H1 (cell line): ENCODE results near the gene GPATCH2L. TPM values are rescaled to one million over a fixed set of nuclear protein-coding genes. Genes with fewer than 3 reads are reported as not detected.

Experiments used
- CTCF ChIA-PET: fragments of 300-600 bp; sonication (Branson Sonifier 250); formaldehyde crosslinking; loops from one replicate; lab custom pipeline; 2021; ENCODE audit not compliant: partially characterized antibody; lab: Charles Lee
- POLR2A ChIA-PET: fragments of 300-600 bp; sonication (Branson Sonifier 250); formaldehyde crosslinking; loops from one replicate; lab custom pipeline; 2021; ENCODE audit warnings: inconsistent platforms; ENCODE audit not compliant: partially characterized antibody; lab: Charles Lee
- DNase-seq, 2 experiments: peaks; one replicate each; pipeline versions ENCODE4 v3.0.0 to v3.0.0-alpha.2; 2010 to 2022; ENCODE audit warnings: low spot score in 2 of 2, low read depth in 1 of 2, mixed read lengths in 1 of 2
- FAIRE-seq: peaks from 2 replicates; lab custom pipeline; 2011; peaks lifted over from hg19 to GRCh38; lab: Jason Lieb, UNC
- H2AFZ ChIP-seq: 2 replicates; pipeline ENCODE4 v1.8.1; 2012; ENCODE audit warnings: low read length, inconsistent platforms
- H2AK5ac ChIP-seq: 2 replicates; pipeline ENCODE4 v1.6.1; 2013; ENCODE audit warnings: low read depth, low read length
- H2BK120ac ChIP-seq: replicated peaks from 2 replicates; pipeline ENCODE3; 2013; ENCODE audit warnings: low read depth, low read length, inconsistent platforms
- H2BK12ac ChIP-seq: 2 replicates; pipeline ENCODE4 v1.6.1; 2013; ENCODE audit warnings: low read depth, low read length
- H2BK15ac ChIP-seq: 2 replicates; pipeline ENCODE4 v1.6.1; 2013; ENCODE audit warnings: low read length
- H2BK20ac ChIP-seq: 2 replicates; pipeline ENCODE4 v1.6.1; 2013; ENCODE audit warnings: low read length
- H2BK5ac ChIP-seq: 2 replicates; pipeline ENCODE4 v1.6.1; 2013; ENCODE audit warnings: low read depth, low read length
- H3K14ac ChIP-seq: 2 replicates; pipeline ENCODE4 v1.6.1; 2013; ENCODE audit warnings: inconsistent platforms; ENCODE audit not compliant: insufficient read length
- H3K18ac ChIP-seq: 2 replicates; pipeline ENCODE4 v1.6.1; 2013; ENCODE audit warnings: low read length; ENCODE audit errors: extremely low read depth
- H3K23ac ChIP-seq: 2 replicates; pipeline ENCODE4 v1.6.1; 2013; ENCODE audit warnings: inconsistent platforms; ENCODE audit not compliant: insufficient read length
- H3K23me2 ChIP-seq: 2 replicates; pipeline ENCODE4 v1.6.1; 2013; ENCODE audit warnings: low read depth, low read length
- H3K27ac ChIP-seq: 2 replicates; pipeline ENCODE4 v1.6.1; 2011; ENCODE audit warnings: low read depth, low read length, inconsistent platforms
- H3K27me3 ChIP-seq, 4 experiments: replicated peaks in 1 of 4; 1 replicate in 1 of 4; 2 replicates in 3 of 4; pipeline versions ENCODE4 v1.6.1 to v1.8.1; 2011 to 2013; ENCODE audit warnings: low read length in 3 of 4, mild to moderate bottlenecking in 3 of 4, inconsistent platforms in 2 of 4, mixed read lengths in 2 of 4, moderate library complexity in 1 of 4; ENCODE audit not compliant: control insufficient read depth in 3 of 4, insufficient read depth in 3 of 4; ENCODE audit errors: extremely low read depth in 1 of 4
- H3K36me3 ChIP-seq, 4 experiments: 2 replicates each; pipeline versions ENCODE4 v1.6.1 to v1.8.1; 2011 to 2013; ENCODE audit warnings: mild to moderate bottlenecking in 4 of 4, low read length in 3 of 4, moderate library complexity in 2 of 4, control low read depth in 1 of 4, inconsistent platforms in 1 of 4; ENCODE audit not compliant: insufficient read depth in 4 of 4, control insufficient read depth in 2 of 4
- H3K4ac ChIP-seq: replicated peaks from 2 replicates; pipeline ENCODE3; 2013; ENCODE audit warnings: low read length, low read depth, mixed read lengths, inconsistent platforms; ENCODE audit not compliant: insufficient read length
- H3K4me1 ChIP-seq, 4 experiments: replicated peaks in 1 of 4; 1 replicate in 1 of 4; 2 replicates in 3 of 4; pipeline versions ENCODE4 v1.6.1 to v1.8.1; 2011 to 2013; ENCODE audit warnings: low read length in 3 of 4, inconsistent platforms in 2 of 4, mixed read lengths in 1 of 4; ENCODE audit not compliant: insufficient read depth in 4 of 4, control insufficient read depth in 3 of 4
- H3K4me2 ChIP-seq, 2 experiments: 2 replicates each; pipeline versions ENCODE4 v1.6.1 to v1.8.1; 2011 to 2013; ENCODE audit warnings: low read depth in 2 of 2, low read length in 2 of 2, control low read depth in 1 of 2, inconsistent platforms in 1 of 2, mild to moderate bottlenecking in 1 of 2; ENCODE audit not compliant: insufficient read depth in 1 of 2
- H3K4me3 ChIP-seq, 4 experiments: fragments of 200-600, 300-600 bp in 1 of 4; sonication (generic), shearing (Covaris generic), sonication (Bioruptor Twin) in 1 of 4; 2 replicates each; pipeline versions ENCODE4 v1.5.1 to v1.8.1; 2011 to 2016; ENCODE audit warnings: low read length in 4 of 4, low read depth in 3 of 4, control low read depth in 2 of 4, inconsistent platforms in 2 of 4, mild to moderate bottlenecking in 2 of 4, mixed read lengths in 1 of 4, moderate library complexity in 1 of 4; ENCODE audit not compliant: insufficient read depth in 2 of 4; ENCODE audit errors: extremely low read depth in 1 of 4
- H3K56ac ChIP-seq: replicated peaks from 2 replicates; pipeline ENCODE3; 2013; ENCODE audit warnings: low read depth, mild to moderate bottlenecking, mixed read lengths, low read length, inconsistent platforms; ENCODE audit not compliant: insufficient read length
- H3K79me1 ChIP-seq: 2 replicates; pipeline ENCODE4 v1.6.1; 2013; ENCODE audit warnings: low read depth, low read length, control low read depth
- H3K79me2 ChIP-seq, 2 experiments: 2 replicates each; pipeline versions ENCODE4 v1.6.1 to v1.8.1; 2012 to 2013; ENCODE audit warnings: low read length in 2 of 2, mild to moderate bottlenecking in 2 of 2, inconsistent platforms in 1 of 2; ENCODE audit not compliant: insufficient read depth in 2 of 2, control insufficient read depth in 1 of 2
- H3K9ac ChIP-seq, 4 experiments: replicated peaks in 1 of 4; 1 replicate in 1 of 4; 2 replicates in 3 of 4; pipeline versions ENCODE4 v1.6.1 to v1.8.1; 2011 to 2013; ENCODE audit warnings: low read depth in 3 of 4, low read length in 3 of 4, control low read depth in 2 of 4, mild to moderate bottlenecking in 2 of 4, moderate library complexity in 2 of 4, inconsistent platforms in 1 of 4; ENCODE audit errors: extremely low read depth in 1 of 4
- H3K9me3 ChIP-seq, 2 experiments: 2 replicates each; pipeline versions ENCODE4 v1.6.1 to v1.8.1; 2012 to 2013; ENCODE audit warnings: mild to moderate bottlenecking in 2 of 2, moderate library complexity in 2 of 2, control low read depth in 1 of 2, inconsistent platforms in 1 of 2, low read depth in 1 of 2, low read length in 1 of 2, mixed read lengths in 1 of 2; ENCODE audit not compliant: insufficient read depth in 2 of 2
- H4K20me1 ChIP-seq, 2 experiments: replicated peaks in 1 of 2; 2 replicates each; pipeline versions ENCODE3 to v1.8.1; 2011 to 2013; ENCODE audit warnings: inconsistent platforms in 2 of 2, low read length in 2 of 2, mild to moderate bottlenecking in 1 of 2; ENCODE audit not compliant: insufficient read depth in 2 of 2, control insufficient read depth in 1 of 2
- H4K5ac ChIP-seq: 2 replicates; pipeline ENCODE4 v1.6.1; 2013; ENCODE audit warnings: low read length, low read depth, mixed read lengths, inconsistent platforms; ENCODE audit not compliant: insufficient read length
- H4K8ac ChIP-seq: 2 replicates; pipeline ENCODE4 v1.8.0; 2013; ENCODE audit warnings: mild to moderate bottlenecking, moderate library complexity, low read length, inconsistent platforms; ENCODE audit not compliant: insufficient read depth; ENCODE audit errors: extremely low read depth
- H4K91ac ChIP-seq: replicated peaks from 2 replicates; pipeline ENCODE3; 2013; ENCODE audit warnings: low read length, mixed read lengths, inconsistent platforms; ENCODE audit not compliant: insufficient read length
- MAX ChIP-seq: IDR thresholded peaks from 2 replicates; pipeline ENCODE4 v1.6.1; 2012; ENCODE audit warnings: inconsistent platforms
- WGBS, 2 experiments: shearing (Covaris generic) in 1 of 2; methylation state at CpG; one replicate each; pipeline versions ENCODE4 v1.1.6 to v1.1.7; 2013 to 2015; ENCODE audit warnings: low lambda C conversion rate in 2 of 2, mixed read lengths in 2 of 2, inconsistent platforms in 1 of 2, low coverage in 1 of 2, missing lambda C conversion rate in 1 of 2; ENCODE audit not compliant: insufficient replicate concordance in 2 of 2, insufficient coverage in 1 of 2, insufficient read length in 1 of 2; ENCODE audit errors: extremely low coverage in 1 of 2, missing lambda C conversion rate in 1 of 2; 5-methylcytosine and 5-hydroxymethylcytosine counted together
- polyA plus RNA-seq, 7 experiments: library from polyadenylated mRNA; depleted of rRNA in 3 of 7; stranded (reverse) in 5 of 7; unstranded in 2 of 7; fragments of >200 nt in 5 of 7; fragments of 200-250 nt in 2 of 7; gene quantifications; 1 replicate in 5 of 7; 2 replicates in 1 of 7; 4 replicates in 1 of 7; pipeline versions ENCODE4 v1.2.1 to v1.2.3, GENCODE V29; 2011 to 2013; ENCODE audit warnings: missing spikeins in 2 of 7, mixed read lengths in 2 of 7
- total RNA-seq: library from RNA; stranded (reverse); fragmentation: NEBNext Ultra II Directional; extraction: Animal tissue kit (Norgen Biotek cat#: 25700); gene quantifications from 2 replicates; pipeline ENCODE4 v1.2.1, GENCODE V29; 2021

The GPATCH2L gene
- total and polyA plus RNA-seq, 2 of the 8 experiments (the other 6 are each of a cell fraction or from before 2014, with no cell fraction given) = 26.0 to 54.9 TPM

GRCh38 chr14:76174982-76175381 lies 23.3 kb downstream of the GPATCH2L start:
- Histone ChIP-seq H3K36me3 (peaks cover 4 to 55% (median 30%) of the 10 kb centered on the region in 4 experiments; a peak in 6 of 8 replicates), H2BK12ac (no peak overlapping the region), H2AFZ (no peak overlapping the region), H2AK5ac (no peak overlapping the region), H3K27me3 (peaks cover 0 to 1% (median 0%) of the 10 kb centered on the region in 4 experiments; a peak in 1 of 7 replicates), H3K4me2 (no peak overlapping the region), H3K79me1 (no peaks in the 10 kb centered on the region; the same call in 1 of the 2 replicates), H4K20me1 (peaks cover 0 to 2% of the 10 kb centered on the region in 2 experiments), H2BK15ac (no peak overlapping the region), H3K23ac (no peak overlapping the region), H3K4me3 (no peak overlapping the region), H3K27ac (no peak overlapping the region), H4K5ac (no peak overlapping the region), H3K23me2 (no peaks in the 10 kb centered on the region), H3K18ac (no peak overlapping the region), H2BK5ac (no peak overlapping the region), H2BK120ac (no peak overlapping the region), H2BK20ac (no peak overlapping the region), H3K14ac (no peak overlapping the region), H3K9me3 (no peaks in the 10 kb centered on the region), H3K9ac (no peak overlapping the region), H4K91ac (no peak overlapping the region), H3K56ac (no peak overlapping the region), H3K4ac (no peak overlapping the region), H3K4me1 (no peaks in the 10 kb centered on the region), H4K8ac (no peak overlapping the region), H3K79me2 (peaks cover 0 to 9% of the 10 kb centered on the region in 2 experiments; a peak in 1 of 4 replicates)
- FAIRE-seq (no peak), DNase-seq (no peak)
- no peak for TF ChIP-seq MAX
- CTCF ChIA-PET = interaction anchor here (0.6 to 2.2 kb wide), 7 partner anchors 11 to 1254 kb away, joined by 3 to 6 read pairs (median 3); no protein-coding TSS in a partner anchor
- POLR2A ChIA-PET = interaction anchor here (0.8 to 1.3 kb wide), 2 partner anchors 9 to 14 kb away, joined by 3 read pairs; no protein-coding TSS in a partner anchor
- 92% methylated on average over 2 of the region's 2 CpGs; no CpG with 5 or more reads in 1 of the 2 experiments for WGBS, 2 experiments
